ENCODE results near the gene PSME2. TPM values are rescaled to one million over a fixed set of nuclear protein-coding genes. Genes with fewer than 3 reads are reported as not detected.

PSME2 gene
- total RNA-seq, 4 donors from 2014 or later = 39.3 to 75.2 (median 47.0) TPM

DNA sequence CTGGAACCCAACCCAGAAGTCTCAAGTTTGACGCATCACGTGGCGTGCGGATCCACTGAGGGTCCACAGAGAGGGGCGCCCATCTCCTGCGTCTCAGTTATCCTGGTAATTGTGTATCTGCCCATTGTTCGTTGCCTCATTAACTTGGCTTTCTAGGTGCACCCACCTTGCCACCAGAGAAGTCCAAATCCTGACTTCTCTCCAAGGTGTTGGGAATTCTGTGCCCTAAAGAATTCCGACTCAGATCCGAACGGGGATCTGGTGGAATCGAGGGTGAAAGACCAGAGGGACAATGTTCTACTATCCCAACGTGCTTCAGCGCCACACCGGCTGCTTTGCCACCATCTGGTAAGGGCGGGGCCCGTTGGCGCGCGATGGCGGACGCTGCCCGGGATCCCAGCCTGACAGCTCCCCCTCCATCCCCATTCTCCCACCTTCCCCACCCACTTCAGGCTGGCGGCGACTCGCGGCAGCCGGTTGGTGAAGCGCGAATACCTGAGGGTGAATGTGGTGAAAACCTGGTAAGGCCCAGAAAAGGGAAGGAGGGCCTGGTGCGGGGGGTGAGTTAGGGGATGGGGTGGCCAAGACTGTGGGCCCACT, 26.0 kb upstream of the PSME2 start:
- H3K4me3 ChIP-seq = peak overlapping the region; percentile 31
- H3K27me3 ChIP-seq = no peaks in the 10 kb centered on the region
- peaks cover 10% of the 10 kb centered on the region for H3K4me1 ChIP-seq
- TF ChIP-seq EP300 (IDR thresholded peaks at IDR 0.05) = no peak
- no peak for TF ChIP-seq POLR2AphosphoS5 (IDR thresholded peaks at IDR 0.05)
- TF ChIP-seq, protein P1, sequence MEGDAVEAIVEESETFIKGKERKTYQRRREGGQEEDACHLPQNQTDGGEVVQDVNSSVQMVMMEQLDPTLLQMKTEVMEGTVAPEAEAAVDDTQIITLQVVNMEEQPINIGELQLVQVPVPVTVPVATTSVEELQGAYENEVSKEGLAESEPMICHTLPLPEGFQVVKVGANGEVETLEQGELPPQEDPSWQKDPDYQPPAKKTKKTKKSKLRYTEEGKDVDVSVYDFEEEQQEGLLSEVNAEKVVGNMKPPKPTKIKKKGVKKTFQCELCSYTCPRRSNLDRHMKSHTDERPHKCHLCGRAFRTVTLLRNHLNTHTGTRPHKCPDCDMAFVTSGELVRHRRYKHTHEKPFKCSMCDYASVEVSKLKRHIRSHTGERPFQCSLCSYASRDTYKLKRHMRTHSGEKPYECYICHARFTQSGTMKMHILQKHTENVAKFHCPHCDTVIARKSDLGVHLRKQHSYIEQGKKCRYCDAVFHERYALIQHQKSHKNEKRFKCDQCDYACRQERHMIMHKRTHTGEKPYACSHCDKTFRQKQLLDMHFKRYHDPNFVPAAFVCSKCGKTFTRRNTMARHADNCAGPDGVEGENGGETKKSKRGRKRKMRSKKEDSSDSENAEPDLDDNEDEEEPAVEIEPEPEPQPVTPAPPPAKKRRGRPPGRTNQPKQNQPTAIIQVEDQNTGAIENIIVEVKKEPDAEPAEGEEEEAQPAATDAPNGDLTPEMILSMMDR (IDR thresholded peaks at IDR 0.05) = no peak
- no peak for TF ChIP-seq POLR2A (IDR thresholded peaks at IDR 0.05)
- DNase-seq (ENCODE audit: low spot score in 2 of 2) = peak in 1 of 2 donors; percentile 60
- WGBS = 55% methylated on average over 30 of the region's 30 CpGs
- no peaks in the 10 kb centered on the region for H3K9me3 ChIP-seq
- H3K36me3 ChIP-seq = peaks cover 27% of the 10 kb centered on the region
- H3K27ac ChIP-seq = no peak overlapping the region

DNA sequence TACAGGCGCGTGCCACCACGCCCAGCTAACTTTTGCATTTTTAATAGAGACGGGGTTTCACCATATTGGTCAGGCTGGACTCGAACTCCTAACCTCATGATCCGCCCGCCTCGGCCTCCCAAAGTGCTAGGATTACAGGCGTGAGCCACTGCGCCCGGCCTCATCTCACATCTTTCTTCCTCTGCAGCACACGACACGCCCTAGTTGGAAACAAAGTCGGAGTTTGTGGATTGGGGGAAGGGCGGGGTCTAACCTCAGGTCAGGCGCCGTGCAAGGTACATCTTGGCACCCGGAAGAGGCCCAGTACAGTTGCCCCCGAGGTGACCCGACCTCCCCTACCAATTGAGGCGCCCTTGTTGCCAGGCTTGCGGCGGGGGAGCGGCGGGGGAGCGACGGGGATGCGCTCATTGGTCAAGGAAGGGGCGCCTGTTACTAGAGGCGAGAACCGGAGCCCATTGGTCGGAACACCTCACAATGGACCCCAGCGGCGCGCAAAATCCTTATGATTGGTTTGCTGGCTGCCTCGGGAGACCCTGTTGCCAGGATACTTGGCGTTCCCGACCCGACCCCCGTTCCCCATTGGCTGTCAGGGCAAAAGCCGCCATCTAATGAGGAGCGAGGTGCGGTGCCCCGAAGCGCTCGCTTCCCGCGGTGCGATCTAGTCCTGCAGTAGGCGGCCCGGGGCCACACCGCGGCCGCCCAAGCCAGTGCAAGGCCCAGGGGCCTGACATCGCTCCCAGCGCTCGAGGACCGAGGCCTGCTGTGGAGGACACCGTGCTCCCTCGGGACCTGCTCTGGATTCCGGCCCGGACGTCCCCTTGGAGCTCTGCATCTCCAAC, 25.2 kb upstream of the PSME2 start, which contains the start of gene REC8:
Gene REC8, plus strand, starts transcription at position 659 of the 839 bp plus-strand sequence. CDS start 473 bp downstream, outside the sequence.
- peak within 1 kb of the TSS; percentile 31 for H3K4me3 ChIP-seq
- H3K9me3 ChIP-seq = no peaks in the 10 kb centered on the region
- 45% methylated on average over 33 of the region's 63 CpGs for WGBS
- peak in 1 of 2 donors; percentile 74 for DNase-seq (ENCODE audit: low spot score in 2 of 2)
- no peaks in the 10 kb centered on the region for H3K27me3 ChIP-seq
- peaks cover 10% of the 10 kb centered on the region for H3K4me1 ChIP-seq
- TF ChIP-seq EP300 (IDR thresholded peaks at IDR 0.05) (no peak), POLR2AphosphoS5 (IDR thresholded peaks at IDR 0.05) (no peak), POLR2A (IDR thresholded peaks at IDR 0.05) (no peak)
- TF ChIP-seq, protein P1 (IDR thresholded peaks at IDR 0.05) = no peak
- H3K27ac ChIP-seq = peak within 1 kb of the TSS; percentile 29
- H3K36me3 ChIP-seq = peaks cover 27% of the 10 kb centered on the region

DNA sequence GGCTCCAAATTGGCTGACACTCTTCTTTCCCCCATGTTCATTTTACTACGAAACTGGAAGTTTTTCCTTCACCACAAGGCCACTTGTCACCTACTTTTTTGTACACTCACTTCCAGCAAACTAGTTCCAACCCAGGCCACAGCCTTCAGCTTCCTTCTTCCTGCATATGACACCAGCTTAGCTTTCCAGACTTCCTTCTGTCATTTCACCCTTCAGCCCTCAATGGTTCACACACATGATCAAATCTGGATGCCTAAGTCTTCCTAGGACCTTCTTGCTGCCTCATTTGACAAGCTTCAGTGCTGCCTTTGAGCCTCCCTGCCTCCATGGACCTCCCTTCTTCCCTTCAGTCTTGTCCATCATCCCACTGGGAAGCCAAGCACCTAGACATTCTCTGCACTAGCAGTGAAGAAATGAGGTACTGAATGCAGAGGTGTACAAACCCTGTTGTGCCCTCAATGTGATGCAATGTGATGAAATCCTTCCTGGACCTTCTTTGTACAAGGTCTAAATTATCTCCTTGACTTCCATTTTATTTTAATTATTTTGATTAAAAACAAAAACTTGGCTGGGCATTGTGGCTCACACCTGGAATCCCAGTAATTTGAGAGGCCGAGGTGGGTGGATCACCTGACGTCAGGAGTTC, 21.2 kb upstream of the PSME2 start:
- TF ChIP-seq, protein P1 (IDR thresholded peaks at IDR 0.05) = no peak
- TF ChIP-seq EP300 (IDR thresholded peaks at IDR 0.05) (no peak), POLR2A (IDR thresholded peaks at IDR 0.05) (no peak), POLR2AphosphoS5 (IDR thresholded peaks at IDR 0.05) (no peak)
- Histone ChIP-seq H3K27ac (no peak overlapping the region), H3K27me3 (no peaks in the 10 kb centered on the region), H3K9me3 (no peaks in the 10 kb centered on the region), H3K4me1 (peaks cover 35% of the 10 kb centered on the region), H3K4me3 (no peak overlapping the region), H3K36me3 (peaks cover 61% of the 10 kb centered on the region)
- 89% methylated on average over 3 of the region's 3 CpGs for WGBS
- no peak for DNase-seq (ENCODE audit: low spot score in 2 of 2)

DNA sequence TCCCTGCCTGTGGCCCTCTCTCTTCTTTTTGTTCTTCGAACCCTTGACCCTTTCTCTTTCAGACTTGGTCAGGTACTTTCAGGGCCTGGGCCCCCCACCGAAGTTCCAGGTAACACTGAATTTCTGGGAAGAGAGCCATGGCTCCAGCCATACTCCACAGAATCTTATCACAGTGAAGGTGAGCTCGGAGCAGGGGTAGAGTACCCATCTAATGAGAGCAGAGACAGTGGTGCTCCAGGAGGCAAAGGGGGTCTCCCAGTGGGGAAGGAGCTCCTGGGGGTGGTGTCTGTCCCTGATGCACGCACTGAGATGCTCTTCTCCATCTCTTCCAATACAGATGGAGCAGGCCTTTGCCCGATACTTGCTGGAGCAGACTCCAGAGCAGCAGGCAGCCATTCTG, 19.4 kb upstream of the PSME2 start:
- peaks cover 61% of the 10 kb centered on the region for H3K36me3 ChIP-seq
- H3K27ac ChIP-seq = no peak overlapping the region
- H3K4me1 ChIP-seq = peaks cover 40% of the 10 kb centered on the region
- 94% methylated on average over 5 of the region's 5 CpGs for WGBS
- peak in 1 of 2 donors; percentile 35 for DNase-seq (ENCODE audit: low spot score in 2 of 2)
- H3K27me3 ChIP-seq = no peaks in the 10 kb centered on the region
- TF ChIP-seq POLR2A (IDR thresholded peaks at IDR 0.05) (no peak), POLR2AphosphoS5 (IDR thresholded peaks at IDR 0.05) (no peak), EP300 (IDR thresholded peaks at IDR 0.05) (no peak)
- TF ChIP-seq, protein P1 (IDR thresholded peaks at IDR 0.05) = no peak
- no peak overlapping the region for H3K4me3 ChIP-seq
- no peaks in the 10 kb centered on the region for H3K9me3 ChIP-seq

Measured in suprapubic skin (tissue), 4 donors.